HG03439 (cell line): Measurements from ENCODE around the gene SLIT3.

Experiments
- ATAC-seq: cut with Tn5 transposase; IDR thresholded peaks from one replicate; pipeline ENCODE4 v1.9.1; 2021; ENCODE audit warnings: mild to moderate bottlenecking, moderate library complexity; ENCODE audit not compliant: unreplicated experiment

Gene SLIT3

GRCh38 chr5:169178754-169179153, 122.2 kb downstream of the SLIT3 start:
- no peak for ATAC-seq

GRCh38 chr5:169178274-169178673, 122.7 kb downstream of the SLIT3 start:
- ATAC-seq, result no peak

DNA sequence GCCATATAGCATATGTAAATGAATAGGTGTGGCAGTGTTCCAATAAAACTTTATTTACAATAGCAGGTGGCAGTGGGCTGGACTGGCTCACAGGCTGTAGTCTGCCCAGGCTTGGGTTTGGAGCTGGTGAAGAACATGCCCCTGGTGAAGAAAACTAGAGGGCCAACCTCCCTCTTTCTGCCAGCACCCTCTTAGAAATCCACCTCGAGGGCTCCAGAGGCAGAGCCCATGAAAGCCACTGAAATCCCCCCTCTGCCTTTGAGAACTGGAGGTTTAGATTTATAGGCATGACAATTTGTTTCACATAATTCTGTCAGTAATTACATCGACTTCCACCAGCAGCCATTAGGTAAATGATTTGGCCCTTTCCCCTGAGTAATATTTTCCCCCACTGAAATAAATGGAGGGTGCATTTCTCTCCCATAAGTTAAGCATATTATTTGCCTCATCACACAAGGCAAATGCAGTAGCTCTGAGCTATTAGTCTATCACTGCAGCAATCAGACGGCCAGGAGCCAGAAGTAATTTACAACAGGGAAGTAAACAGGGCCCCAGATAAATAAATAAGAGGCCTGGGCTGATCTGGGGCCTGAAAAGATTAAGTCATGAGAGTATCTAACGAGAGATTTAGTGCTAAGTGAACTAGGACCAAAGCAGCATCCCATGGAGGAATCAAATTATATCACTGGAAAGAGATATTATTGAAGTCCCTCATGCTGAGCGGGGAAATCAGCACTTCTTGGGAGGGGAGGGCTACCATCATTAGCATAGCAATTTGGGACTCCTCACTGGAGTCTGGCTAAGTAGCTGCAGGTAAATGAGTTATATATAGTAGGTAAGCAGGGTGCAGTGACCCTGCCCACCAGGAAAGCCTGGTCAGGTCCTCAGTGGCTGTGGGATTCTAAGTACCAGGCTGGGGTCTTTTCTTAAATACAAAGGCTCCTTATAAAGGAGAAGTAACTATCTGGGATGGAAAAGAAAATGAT, 123.9 kb downstream of the SLIT3 start:
- ATAC-seq, result no peak

DNA sequence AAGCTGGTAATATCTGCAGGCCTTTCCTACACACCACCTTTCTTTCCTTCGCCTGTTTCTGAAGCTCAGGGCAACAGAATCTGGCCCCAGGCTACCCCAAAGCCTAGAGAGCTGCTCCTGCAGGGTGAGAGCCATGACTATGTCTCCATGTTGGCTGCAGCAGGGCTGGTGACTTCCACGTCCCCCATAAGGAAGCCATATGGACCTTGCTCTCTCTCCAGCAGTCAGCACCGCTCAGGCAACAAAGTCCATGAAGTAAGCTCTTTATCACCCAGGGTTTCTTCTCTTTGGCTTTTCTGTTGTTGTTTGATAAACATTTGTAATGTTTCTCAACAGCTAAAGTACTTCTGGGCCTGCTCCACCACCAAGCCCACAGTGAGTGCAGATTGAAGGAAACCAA, 125.2 kb downstream of the SLIT3 start:
- ATAC-seq, result no peak

DNA sequence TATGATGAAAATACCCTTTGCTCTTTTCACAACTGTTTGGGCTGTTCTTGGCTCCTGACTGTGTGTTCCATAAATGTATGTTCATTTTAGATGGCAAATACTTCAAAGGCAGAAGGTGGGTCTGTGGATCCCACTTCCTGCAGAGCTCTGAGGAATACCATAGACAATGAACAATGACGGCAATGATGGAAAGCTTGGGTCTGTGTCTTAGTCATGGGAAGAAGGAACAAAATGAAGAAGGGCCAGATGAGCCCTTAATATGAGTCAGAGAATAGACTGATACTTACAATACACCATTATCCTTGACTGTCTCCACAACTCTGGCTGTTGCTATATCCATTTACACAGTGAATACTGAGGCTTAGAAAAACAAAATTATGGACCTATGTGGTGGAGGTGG, 126.0 kb downstream of the SLIT3 start:
- ATAC-seq, result no peak

- no peak for ATAC-seq
Observed at GRCh38 chr5:169173372-169173771, 127.6 kb downstream of the SLIT3 start.

DNA sequence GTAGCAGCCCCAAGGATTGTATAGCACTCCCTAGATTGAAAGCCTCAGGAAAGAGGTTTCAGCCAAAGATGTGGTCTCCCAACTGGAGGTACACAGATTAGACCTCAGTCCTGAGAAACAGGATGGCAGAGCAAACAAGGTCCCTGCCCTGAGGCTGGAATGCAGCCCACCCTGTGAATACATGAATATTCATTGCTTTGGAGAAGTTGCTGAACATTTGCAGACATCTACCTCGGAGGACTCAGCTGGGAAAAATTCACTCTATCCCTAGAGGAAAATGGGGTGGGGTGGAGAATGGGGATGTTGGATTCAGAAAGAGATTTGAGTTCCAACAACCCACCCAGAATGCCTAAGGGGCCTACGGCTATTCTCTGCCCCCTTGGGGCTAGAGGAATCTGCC, 129.4 kb downstream of the SLIT3 start:
- no peak for ATAC-seq

DNA sequence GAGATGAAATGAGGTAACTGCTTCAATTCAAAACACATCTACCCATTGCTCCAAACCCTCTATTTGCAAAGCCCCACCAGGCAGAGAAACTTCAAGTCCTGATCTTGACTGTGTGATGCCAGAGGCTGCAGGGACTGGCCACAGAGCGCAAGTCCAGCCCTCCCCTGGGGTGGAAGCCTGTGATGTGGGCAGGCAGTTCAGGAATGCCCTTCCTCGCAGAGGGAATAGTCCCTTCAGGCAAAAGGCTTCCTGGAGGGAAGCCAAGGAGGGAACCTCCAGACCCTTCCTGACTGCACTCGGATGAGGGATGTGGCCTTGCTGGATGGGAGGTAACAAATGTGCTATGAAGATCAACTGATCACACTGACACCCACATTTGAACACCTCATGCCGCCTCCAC, 131.2 kb downstream of the SLIT3 start:
- no peak for ATAC-seq

DNA sequence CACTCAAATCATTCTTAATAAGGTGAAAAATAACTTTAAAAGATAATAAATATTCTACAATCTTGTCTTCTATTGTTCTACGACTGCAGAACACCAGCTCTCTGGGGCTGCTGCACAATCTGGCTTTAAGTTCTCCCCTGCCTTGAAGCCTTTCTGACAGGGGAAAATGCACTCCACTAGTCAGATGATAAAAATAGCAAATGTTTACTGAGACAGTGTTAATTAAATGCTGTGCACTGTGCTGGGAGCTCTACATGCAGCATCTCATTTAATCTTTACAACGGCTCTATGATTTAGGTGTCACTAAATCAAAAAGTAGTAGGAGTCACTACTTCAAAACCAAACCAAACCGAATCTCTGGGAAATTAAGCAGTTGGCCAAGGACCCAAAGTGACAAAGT, 132.7 kb downstream of the SLIT3 start:
- no peak for ATAC-seq

- no peak for ATAC-seq
Observed at GRCh38 chr5:169166078-169166477, 134.9 kb downstream of the SLIT3 start.

GRCh38 chr5:169165052-169165451, 135.9 kb downstream of the SLIT3 start:
- no peak for ATAC-seq

DNA sequence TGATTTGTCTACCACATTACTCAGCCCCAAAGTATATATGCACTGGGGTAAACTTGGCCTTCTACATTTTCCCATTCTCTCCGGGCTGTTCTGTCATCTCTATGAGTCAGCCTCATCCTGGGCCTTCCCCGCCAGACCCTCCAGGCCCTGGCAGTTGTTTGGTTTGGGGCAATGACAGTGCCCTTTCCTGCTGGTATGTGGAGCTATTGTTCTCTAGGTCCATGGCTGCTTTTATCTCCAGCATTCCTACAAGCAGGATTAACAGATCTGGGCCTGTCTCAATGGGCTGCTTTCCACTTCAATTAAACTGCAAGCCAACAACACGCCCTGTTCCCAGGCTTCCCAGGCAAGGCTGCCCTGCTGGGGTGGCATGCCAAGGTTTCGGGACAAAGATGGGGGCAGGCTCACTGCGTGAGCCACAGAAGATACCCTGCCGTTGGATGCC, 136.4 kb downstream of the SLIT3 start:
- ATAC-seq, result no peak

DNA sequence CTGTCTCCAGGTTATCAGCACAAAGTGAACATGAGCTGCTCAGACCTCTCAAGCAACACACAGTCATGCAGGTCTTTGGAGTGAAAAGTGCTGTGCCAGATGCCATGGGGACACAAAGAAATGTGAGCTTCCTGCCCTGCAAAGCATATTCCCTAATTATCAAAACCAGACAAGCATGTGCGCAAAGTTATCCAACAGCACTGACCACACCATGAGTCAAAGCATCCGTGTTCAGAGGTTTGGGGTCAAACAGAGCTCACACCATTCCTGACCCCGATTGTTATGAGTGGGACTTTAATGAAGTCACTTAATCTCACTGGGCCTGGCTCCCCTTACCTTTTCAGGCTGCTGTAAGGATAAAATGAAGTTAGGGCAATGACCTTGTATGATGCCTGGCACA, 138.5 kb downstream of the SLIT3 start:
- no peak for ATAC-seq

- no peak for ATAC-seq
Observed at GRCh38 chr5:169161022-169161680, 139.8 kb downstream of the SLIT3 start.

DNA sequence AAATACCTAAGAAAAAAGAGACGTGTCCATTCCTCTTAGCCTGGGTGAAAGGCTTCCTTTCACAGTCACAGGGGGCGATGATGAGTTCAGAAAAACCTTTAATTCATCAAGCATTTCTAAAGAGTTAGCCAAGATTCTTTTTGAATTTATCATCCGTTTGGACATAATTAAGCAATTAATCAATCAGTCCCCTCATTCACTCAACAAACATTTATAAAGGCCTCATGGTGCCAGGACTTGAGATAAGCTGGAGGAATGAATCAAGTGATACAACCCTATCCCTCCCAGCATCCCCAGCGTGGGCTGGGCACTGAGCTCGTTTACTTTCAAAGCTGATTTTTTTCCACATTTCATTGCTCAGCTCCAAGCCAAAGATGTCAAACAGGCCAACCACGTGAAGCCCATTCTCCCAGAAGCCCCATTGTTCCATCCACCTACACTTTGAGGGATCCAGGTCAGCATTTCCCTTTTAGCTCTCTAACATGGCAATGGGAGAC, 140.5 kb downstream of the SLIT3 start:
- ATAC-seq, result no peak

DNA sequence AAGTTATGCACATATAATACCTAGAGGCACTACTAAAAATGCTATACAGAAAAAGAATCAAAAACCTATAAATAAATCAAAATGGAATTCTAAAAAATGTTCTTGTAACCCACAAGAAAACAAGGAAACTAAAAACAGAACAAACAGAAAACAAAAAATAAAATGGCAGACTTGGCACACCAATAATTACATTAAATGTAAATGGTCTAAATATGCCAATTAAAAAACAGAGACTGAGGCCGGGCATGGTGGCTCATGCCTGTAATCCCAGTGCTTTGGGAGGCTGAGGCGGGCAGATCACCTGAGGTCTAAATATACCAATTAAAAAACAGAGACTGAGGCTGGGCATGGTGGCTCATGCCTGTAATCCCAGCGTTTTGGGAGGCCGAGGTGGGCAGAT, 142.2 kb downstream of the SLIT3 start:
- ATAC-seq, result no peak

DNA sequence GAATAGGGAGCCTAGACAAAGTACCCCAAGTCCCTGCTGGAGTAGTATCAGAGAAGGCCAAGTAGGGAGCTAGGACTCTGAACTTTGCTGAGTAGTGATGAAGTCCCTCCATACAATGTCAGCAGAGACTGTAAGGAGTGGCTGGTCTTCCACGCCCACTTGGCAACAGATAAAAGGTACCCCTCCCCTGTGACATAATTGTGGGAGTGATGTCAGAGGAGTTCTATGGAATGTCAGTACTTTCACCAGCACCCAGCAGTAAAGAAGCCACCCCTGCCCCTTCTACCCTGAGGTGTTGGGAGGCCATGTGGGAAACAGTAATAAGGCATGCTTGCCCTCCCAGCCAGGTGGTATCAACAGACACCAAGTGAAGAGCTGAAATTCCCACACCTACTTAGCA, 143.9 kb downstream of the SLIT3 start:
- no peak for ATAC-seq

DNA sequence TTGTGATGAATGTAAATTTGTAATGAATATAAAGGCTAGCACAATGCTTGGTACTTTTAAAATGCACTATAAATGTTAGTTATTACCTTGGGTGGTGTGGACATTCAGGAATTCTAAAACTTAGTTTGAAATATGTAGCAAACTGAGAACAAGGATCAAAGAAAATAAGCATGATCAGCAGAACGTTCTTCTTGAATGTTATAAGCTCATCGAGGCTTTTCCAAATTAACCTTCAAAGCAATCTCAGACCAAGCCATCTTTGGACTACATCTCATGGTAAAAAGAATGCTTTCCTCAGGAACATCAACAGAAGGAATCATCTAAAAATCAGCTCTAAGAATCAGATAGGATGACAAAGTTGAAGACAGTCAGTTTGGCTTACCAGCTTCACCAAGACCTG, 146.3 kb downstream of the SLIT3 start:
- no peak for ATAC-seq

GRCh38 chr5:169153405-169153804, 147.5 kb downstream of the SLIT3 start:
- ATAC-seq, result no peak

GRCh38 chr5:169152946-169153345, 148.0 kb downstream of the SLIT3 start:
- no peak for ATAC-seq

GRCh38 chr5:169152453-169152852, 148.5 kb downstream of the SLIT3 start:
- no peak for ATAC-seq
